Mesodermal cell (in vitro differentiated cells): Measurements from ENCODE around the gene MPG. TPM values are rescaled to one million over a fixed set of nuclear protein-coding genes. Genes with fewer than 3 reads are reported as not detected.
"Not testable (repeated sequence)": the region's sequence is repeated elsewhere in the genome, so short reads cannot be mapped to it uniquely, and the experiment has no call there.

Experiments
- H3K27ac ChIP-seq: 2 replicates; pipeline ENCODE4 v1.7.0; 2013; ENCODE audit warnings: mild to moderate bottlenecking, low read depth, low read length, moderate library complexity; ENCODE audit not compliant: severe bottlenecking
- H3K36me3 ChIP-seq: 2 replicates; pipeline ENCODE4 v1.7.1; 2013; ENCODE audit warnings: mild to moderate bottlenecking, low read length, moderate library complexity; ENCODE audit not compliant: control insufficient read depth, insufficient read depth
- H3K4me1 ChIP-seq: one replicate; pipeline ENCODE4 v1.7.1; 2013; ENCODE audit warnings: mild to moderate bottlenecking, low read length; ENCODE audit not compliant: insufficient read depth, control insufficient read depth, poor library complexity, severe bottlenecking
- H3K4me3 ChIP-seq: 2 replicates; pipeline ENCODE4 v1.7.0; 2013; ENCODE audit warnings: low read length, control low read depth, mild to moderate bottlenecking; ENCODE audit not compliant: insufficient read depth, poor library complexity, severe bottlenecking; ENCODE audit errors: extremely low read depth
- H3K9me3 ChIP-seq: 2 replicates; pipeline ENCODE4 v1.7.1; 2013; ENCODE audit warnings: mild to moderate bottlenecking, low read length, moderate library complexity; ENCODE audit not compliant: control insufficient read depth
- WGBS, 2 experiments: methylation state at CpG; one replicate each; pipeline ENCODE4 v1.1.5; 2013; ENCODE audit warnings: missing lambda C conversion rate in 2 of 2; ENCODE audit not compliant: insufficient coverage in 2 of 2; 5-methylcytosine and 5-hydroxymethylcytosine counted together
- polyA plus RNA-seq, 2 experiments: library from polyadenylated mRNA; stranded (reverse); fragments of 50-300 nt; gene quantifications; one replicate each; pipeline ENCODE4 v1.2.3, GENCODE V29; 2013

Gene MPG, protein sequence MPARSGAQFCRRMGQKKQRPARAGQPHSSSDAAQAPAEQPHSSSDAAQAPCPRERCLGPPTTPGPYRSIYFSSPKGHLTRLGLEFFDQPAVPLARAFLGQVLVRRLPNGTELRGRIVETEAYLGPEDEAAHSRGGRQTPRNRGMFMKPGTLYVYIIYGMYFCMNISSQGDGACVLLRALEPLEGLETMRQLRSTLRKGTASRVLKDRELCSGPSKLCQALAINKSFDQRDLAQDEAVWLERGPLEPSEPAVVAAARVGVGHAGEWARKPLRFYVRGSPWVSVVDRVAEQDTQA
- 85.2 TPM for polyA plus RNA-seq (2013, experiment 1 of 2)
- 74.3 TPM for polyA plus RNA-seq (2013, experiment 2 of 2)

DNA sequence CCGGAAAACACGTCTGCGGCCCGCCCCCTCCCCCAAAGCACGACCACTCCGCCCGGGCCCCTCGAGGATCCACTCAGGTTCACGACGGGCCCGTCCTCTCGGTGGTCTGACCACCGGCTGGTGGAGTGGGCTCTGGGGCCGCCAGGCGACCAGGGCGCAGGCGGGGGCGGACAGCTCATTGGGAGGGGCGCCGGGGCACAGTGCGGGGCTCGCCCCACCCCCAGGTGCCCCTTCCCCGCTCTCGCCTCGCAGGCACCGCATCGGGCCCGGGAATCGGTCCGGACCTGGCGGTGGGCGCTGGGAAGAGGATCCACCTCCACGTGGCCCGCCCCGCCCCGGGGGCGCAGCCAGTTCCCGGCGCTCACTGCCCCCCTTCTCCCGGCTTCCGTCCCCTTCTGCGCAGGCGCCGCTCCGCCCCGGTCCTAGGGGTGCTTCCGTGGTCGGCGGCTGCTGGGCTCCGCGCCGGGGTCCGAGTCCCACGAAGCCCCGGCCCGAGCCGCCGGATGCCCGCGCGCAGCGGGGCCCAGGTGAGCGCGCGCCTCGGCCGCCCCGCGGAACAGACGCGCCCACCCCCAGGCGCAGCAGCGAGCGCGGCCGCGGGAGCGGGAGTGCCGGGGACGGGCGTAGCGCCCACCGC, at the start of gene MPG:
MPG (plus strand) TSS at position 419 of the 637 bp plus-strand sequence; CDS start at position 504, 85 bp downstream.
- Histone ChIP-seq H3K9me3 (no peaks in the 10 kb centered on the region), H3K4me3 (peak within 1 kb of the TSS; percentile 55), H3K27ac (peak within 1 kb of the TSS; percentile 89), H3K4me1 (peaks cover 50% of the 10 kb centered on the region), H3K36me3 (peaks cover 18% of the 10 kb centered on the region)
- WGBS, 2 experiments, result 0% methylated on average over 47 to 55 of the region's 83 CpGs

DNA sequence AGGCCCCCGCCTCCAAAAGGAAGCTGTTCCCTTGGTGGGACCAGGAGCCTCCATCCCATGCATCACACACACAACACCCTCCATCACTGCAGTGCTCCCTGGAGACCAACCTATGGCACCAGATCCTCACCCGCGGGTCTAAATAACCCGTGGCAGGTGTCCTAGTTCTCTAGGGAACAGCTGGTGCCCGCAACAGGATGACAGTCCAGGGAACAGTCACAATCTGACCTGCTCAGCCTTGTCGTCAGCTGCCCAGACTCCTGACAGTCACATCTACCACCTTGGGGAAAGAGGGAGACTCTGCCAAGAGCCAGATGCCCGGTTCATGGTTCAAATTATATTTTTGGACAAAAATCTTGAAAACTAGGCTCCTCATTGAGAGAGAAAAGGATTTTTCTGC, 47.4 kb upstream of the MPG start:
- H3K4me1 ChIP-seq, H3K36me3 ChIP-seq, H3K9me3 ChIP-seq, H3K4me3 ChIP-seq, H3K27ac ChIP-seq: not testable (repeated sequence)
- no CpG with 5 or more reads among the region's 7 CpGs for WGBS, 2 experiments

DNA sequence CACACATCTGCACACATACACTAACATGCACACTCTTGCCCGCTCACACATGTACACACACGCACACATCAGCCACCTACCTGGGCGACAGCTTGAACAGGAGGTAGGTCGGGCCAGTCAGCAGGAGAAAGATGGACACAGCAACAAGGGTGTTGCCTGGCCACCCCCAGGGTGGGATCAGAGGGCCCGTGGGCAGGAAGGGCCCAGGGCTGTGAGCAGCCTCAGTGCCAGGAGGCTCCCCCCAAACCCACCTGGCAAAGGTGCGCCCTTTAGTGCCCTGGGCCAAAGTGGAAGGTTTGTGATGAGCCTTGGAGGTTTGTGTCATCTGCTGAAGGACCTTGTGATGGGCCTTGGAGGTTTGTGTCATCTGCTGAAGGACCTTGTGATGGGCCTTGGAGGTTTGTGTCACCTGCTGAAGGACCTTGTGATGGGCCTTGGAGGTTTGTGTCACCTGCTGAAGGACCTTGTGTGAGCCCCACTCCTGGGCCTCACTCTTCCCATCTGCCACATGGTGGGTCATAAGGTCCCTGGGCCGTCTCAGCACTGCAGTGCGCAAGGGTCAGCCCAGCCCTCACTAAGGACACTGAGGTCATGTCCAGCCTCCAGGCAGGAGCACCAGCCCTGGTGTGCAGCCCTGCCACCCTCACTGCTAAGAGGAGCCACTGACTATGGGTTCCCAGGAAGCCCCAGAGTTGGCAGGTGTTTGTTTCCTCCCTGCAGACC, 44.7 kb upstream of the MPG start:
- not testable (repeated sequence) for H3K4me3 ChIP-seq, H3K27ac ChIP-seq, H3K36me3 ChIP-seq, H3K4me1 ChIP-seq, H3K9me3 ChIP-seq
- WGBS, 2 experiments, result 90 to 95% methylated on average over 2 of the region's 8 CpGs

DNA sequence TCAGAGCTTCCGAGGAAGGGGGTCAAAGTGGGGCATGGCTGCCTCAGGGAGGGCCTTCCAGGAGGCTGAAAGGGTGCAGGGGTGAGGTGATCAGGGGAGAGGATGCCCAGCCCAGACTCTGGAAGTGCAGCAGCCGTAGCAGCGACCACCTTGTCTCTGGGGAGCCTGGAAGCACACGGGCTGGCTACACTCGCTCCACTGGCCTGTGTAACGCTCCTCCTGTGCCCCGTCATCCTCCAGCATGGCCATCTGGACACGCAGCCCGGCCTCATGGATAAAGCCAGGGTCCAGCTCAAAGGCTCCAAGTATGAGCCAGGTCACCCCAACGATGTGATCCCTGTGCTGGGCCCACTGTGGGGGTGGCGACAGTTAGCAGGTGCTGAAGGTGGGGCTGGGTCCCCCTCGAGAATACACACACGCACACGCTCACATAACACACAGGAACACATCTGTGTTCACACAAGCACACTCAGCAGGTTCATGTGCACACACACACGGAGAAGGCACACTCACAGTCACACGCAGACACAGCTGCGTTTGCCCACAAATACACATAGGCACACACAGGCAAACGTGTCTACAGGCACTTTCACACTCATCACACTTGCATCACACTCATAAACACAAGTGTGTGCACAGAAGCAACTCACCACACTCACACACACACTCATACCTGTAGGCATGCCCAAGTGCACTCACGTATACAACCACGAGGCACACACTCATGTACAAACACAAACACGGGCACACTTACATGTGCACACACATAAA, 44.0 kb upstream of the MPG start:
- Histone ChIP-seq H3K36me3 (no peaks in the 10 kb centered on the region), H3K4me3 (no peak overlapping the region), H3K4me1 (no peaks in the 10 kb centered on the region), H3K9me3 (no peaks in the 10 kb centered on the region), H3K27ac (no peak overlapping the region)
- 82 to 85% methylated on average over 17 to 18 of the region's 21 CpGs for WGBS, 2 experiments

DNA sequence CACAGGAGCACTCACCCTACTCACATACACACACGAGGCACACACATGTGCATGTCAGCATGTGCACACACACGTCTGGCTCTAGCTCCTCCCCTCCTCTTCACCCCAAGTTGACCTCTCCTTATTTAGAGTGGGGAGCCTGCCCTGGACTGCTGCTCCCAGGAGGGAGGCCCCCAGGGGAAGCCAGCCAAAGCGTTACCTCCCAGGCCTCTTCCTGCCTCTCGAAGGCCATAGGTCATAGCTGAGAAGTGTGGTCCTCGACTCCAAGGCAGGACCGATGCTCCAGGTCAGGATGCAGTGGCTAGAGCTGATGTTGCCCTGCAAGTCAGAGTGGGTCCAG, 43.4 kb upstream of the MPG start:
- WGBS, 2 experiments, result 81 to 82% methylated on average over 6 of the region's 6 CpGs
- Histone ChIP-seq H3K36me3 (no peaks in the 10 kb centered on the region), H3K4me1 (no peaks in the 10 kb centered on the region), H3K4me3 (no peak overlapping the region), H3K9me3 (no peaks in the 10 kb centered on the region), H3K27ac (no peak overlapping the region)

DNA sequence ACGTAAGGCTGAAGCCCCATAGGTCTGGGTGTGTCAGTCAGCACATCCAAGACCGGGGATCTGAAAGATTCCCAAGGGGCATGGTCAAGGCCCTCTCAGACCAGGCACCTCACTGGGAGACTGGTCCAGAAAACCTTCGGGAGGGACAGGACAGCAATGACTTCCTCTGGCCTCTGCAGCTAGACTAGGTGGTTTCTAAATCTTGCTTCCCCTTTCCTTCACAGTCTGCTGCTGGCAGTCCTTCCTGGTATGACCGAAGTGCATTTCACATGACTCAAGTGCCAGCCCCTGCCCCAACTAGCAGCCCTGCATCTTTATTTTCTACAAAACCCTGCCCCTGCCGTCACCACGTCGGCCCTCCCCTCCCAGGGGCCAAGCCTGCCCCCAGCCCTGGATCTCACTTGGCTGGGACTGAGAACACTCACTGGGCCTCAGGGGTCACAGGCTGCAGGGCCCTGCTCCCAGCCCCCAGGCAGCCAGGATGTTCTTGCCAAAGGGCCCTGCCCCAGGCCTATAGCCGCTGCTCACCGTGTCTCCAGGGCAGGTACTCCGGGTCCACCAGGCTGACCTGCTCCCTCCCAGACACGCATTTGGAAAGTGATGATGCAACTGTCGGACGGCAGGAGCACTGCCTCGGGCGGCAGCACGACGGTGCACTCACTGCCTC, 42.9 kb upstream of the MPG start:
- H3K4me1 ChIP-seq, result no peaks in the 10 kb centered on the region
- WGBS, 2 experiments, result 78 to 79% methylated on average over 16 to 17 of the region's 17 CpGs
- H3K9me3 ChIP-seq, result no peaks in the 10 kb centered on the region
- H3K36me3 ChIP-seq, result no peaks in the 10 kb centered on the region
- H3K4me3 ChIP-seq, result no peak overlapping the region
- no peak overlapping the region for H3K27ac ChIP-seq

DNA sequence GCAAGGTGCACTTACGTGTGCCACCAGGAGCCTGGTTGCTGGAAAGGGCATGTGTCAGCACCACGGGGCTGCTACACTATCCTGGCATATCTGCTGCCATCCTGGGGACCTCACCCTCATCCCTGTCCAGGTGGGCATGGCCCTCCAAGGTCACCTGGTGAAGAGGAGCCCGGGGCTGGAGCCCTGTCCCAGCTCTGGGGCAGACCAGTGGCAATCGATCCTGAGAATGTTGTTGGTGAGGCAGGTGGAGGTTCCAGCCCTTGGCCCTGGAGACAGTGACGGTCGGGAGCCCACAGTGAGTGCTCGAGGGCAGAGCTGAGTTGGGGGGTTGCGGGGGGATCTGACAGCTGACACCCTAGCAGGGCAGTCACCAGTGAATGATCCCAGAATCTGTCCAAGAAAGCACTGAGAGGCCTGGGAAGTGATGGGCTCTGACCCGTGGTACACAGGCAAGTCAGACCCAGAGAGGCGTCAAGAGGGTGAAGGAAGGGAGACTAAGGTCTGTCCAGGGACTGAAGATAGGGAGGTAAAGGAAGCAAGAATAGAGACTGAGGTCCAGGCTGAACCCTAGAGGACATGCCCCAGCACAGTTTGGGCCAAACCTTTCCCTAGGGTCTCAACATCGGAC, 42.2 kb upstream of the MPG start:
- H3K9me3 ChIP-seq, result no peaks in the 10 kb centered on the region
- H3K4me3 ChIP-seq, result no peak overlapping the region
- peaks cover under 1% of the 10 kb centered on the region for H3K36me3 ChIP-seq
- no peaks in the 10 kb centered on the region for H3K4me1 ChIP-seq
- H3K27ac ChIP-seq, result no peak overlapping the region
- WGBS, 2 experiments, result 79 to 83% methylated on average over 10 of the region's 11 CpGs

DNA sequence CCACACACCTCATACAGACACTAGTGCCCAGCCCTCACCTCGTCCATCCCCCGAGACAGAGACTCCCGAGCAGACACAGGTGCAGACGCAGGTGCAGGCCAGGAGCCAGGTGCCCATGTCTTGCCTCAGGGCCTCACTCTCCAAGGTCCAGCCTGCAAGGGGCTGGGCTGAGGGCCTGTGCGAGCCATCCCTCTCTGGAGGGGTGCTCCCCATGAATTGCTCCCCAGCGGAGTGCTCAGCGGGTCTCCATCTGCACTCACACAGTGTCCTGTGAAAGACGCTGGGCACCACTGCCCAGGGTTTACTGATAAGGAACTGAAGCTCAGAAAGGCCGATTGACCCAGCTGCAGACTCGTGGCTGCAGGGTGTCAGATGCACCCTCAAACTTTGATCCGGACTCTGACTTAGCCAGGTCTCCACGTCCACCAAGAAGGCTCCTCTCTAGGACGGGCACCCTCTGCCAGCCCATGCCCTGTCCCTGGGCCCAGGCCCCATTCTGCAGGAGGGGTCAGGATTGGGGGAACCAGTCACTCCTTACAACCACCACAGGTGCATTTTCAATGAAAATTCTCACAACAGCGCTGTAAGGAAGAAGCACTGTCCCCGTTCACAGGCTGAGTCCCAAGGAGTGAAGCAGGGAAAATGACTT, 41.6 kb upstream of the MPG start:
- no peaks in the 10 kb centered on the region for H3K9me3 ChIP-seq
- WGBS, 2 experiments, result 94 to 95% methylated on average over 12 to 13 of the region's 15 CpGs
- peaks cover 5% of the 10 kb centered on the region for H3K36me3 ChIP-seq
- H3K27ac ChIP-seq, result no peak overlapping the region
- H3K4me3 ChIP-seq, result no peak overlapping the region
- H3K4me1 ChIP-seq, result no peaks in the 10 kb centered on the region

DNA sequence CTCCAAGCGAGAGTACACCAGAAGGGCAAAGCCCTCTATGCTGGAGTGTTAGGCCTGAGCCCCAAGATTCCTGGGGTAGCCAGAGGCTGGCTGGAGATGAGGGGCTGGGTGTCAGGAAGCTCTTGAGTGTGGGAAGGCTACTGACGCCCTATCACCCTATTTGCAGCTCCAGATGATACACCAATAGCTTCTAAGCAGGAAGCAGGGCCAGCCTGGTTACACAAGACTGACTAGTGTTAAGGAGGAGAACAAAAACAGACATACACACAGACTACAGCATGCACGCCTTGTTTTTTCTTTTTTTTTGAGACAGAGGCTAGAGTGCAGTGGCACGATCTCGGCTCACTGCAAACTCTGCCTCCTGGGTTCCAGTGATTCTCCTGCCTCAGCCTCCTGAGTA, 40.5 kb upstream of the MPG start:
- H3K36me3 ChIP-seq, result peaks cover 15% of the 10 kb centered on the region
- peaks cover 4% of the 10 kb centered on the region for H3K9me3 ChIP-seq
- WGBS, 2 experiments, result 96 to 100% methylated on average over 3 to 5 of the region's 5 CpGs
- H3K4me3 ChIP-seq, result no peak overlapping the region
- no peaks in the 10 kb centered on the region for H3K4me1 ChIP-seq
- no peak overlapping the region for H3K27ac ChIP-seq
